ENCODE data around the gene FIGN.

Gene FIGN

DNA sequence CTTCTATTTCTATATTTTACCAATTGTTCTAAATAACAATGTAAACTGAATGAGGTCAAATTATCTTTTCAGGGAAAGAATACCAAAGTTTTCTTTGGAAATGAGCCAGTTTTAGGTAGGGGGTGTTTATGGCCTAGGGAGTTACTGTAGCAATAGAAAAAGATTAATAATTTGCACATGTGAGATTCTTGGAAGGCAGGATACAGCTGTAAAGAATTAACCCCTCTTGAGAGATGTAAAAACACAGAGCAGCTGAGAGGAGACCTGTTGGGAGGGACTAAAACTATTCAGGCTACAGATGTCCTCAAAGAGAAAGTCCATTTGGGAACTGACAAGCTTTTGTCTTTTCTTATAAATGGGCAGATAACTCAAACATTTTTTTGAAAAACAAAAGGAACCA is 182.2 kb downstream of the FIGN start:
- DNase-seq: no peak

GRCh38 chr2:163552758-163553157 is 183.1 kb downstream of the FIGN start:
- no peak for DNase-seq

DNA sequence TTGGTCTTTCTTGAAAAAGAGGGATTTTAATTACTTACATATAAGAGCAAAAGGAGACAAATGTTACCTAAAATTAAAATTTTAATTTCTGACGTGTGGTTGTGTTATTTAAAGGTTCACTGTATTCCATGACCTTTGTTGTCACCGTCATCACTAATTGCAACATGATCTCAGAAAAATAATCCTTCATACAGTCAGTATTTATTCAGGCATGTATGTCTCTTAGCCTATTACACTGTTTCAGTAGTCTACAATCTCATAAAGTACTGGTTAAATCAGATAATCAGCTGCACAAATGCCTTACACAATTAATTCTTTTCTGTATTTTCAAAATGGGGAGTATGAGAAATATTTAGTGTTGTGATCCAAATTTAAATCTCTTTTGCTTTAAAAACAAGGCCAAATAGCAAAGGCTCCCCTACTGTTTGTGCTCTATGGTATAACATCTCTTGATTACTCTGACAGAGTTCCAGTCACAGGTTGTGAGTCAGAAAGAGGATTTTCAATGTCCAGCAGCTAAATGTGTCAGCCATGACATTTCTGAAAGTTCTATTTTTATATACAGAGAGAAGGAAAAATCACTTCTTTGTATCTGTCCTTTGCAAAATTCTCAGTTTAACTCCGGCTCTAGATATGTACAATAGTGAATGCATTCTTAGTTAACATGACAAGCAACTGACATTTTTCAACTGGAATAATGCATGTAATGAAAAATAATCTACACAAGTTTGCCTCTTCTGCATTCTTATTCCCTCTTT is 184.0 kb downstream of the FIGN start:
- no peak for DNase-seq

DNA sequence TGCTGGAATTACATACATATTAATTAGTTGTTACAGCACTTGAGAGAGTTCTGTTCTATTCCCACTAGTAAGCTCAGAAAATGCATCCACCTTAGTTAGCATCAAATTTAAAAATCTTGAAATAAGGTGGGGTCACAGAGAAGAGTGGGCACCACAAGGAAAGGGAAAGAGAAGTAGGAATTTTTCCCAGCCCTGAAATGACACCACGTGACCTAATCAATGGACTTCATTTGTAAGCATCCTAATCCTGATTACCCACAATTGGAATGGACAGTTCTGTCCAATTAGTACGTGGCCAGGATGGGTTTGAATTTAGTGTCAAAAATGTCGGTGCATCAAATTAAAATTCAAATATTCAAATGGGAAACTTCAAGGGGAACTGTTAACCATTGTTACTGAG is 186.8 kb downstream of the FIGN start:
- DNase-seq: no peak

Data from NCI-H2107 (cell line).